GM13976 (cell line): ENCODE data around the gene OR2S2.

Experiments
- DNase-seq: peaks from one replicate; pipeline ENCODE4 v3.0.0; 2012; ENCODE audit warnings: low spot score
- CTCF ChIP-seq: IDR thresholded peaks from 2 replicates; pipeline ENCODE4 v1.5.1; 2012; ENCODE audit warnings: borderline replicate concordance, mild to moderate bottlenecking; ENCODE audit not compliant: insufficient read depth; ENCODE audit errors: extremely low read depth, missing control alignments, control extremely low read depth
- in situ Hi-C: fragments of 300-500 bp; cut with MboI; formaldehyde crosslinking; loops from one replicate; pipeline ENCODE4 v1.12.0; 2022; ENCODE audit warnings: low sequenced_read_pairs, mixed read lengths, inconsistent platforms; ENCODE audit not compliant: unreplicated experiment

OR2S2 gene

DNA sequence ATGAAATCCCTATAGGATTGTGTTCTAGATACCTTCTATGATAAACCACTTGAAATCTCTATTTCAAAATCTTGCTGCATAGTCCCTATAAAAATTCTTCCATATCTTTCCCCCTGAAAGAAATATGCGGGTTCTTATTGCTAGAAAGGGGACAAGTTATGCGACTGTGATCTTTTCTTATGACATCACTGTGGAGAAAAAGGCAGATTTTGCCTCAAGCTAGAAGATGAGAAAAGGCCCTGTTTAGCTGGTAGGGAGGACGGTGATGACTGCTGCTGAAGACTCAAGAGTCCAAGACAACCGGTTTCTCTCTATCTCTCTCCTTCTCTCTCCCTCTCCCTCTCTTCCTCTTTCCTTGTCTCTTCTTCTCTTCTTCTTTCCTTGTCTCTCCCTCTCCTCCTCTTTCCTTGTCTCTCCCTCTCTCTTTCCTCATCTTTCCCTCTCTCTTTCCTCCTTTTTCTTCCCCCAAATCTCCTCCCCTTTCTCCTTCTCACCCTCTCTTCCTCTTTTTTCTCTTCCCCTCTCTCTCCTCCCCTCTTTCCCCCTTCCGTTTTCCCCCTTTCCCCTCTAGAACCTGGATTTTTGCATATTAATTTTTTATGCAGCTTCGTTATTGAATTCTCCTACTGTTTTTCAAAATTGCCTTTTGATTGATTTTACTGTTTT is 5.3 kb downstream of the OR2S2 start:
- in situ Hi-C loops: loop anchor here (10.0 kb wide), 1 partner anchor 72 kb away; no protein-coding TSS in a partner anchor
- no peak for DNase-seq
- TF ChIP-seq CTCF: no peak

DNA sequence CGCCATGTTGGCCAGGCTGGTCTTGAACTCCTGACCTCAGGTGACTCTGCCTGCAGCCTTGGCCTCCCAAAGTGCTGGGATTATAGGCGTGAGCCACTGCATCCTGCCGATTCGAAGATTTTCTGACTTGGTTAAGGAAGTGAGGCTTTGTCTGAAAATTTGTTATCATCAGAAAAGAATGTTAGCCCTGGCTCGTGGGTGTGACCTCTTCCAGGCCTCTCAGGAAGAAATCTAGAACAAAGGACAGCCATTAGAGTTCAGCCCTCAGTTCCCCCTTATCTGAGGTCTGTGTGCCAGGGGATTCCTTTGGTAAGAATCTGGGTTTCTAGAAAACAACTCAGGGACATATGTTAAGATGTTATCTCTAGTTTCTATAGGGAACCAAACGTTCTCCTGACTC is 6.2 kb downstream of the OR2S2 start:
- no peak for DNase-seq
- TF ChIP-seq CTCF: no peak
- in situ Hi-C loops: loop anchor here (10.0 kb wide), 1 partner anchor 73 kb away; no protein-coding TSS in a partner anchor

- in situ Hi-C loops: no loop called here
- DNase-seq: no peak
- no peak for TF ChIP-seq CTCF
These were observed 9.0 kb downstream of the OR2S2 start for GRCh38 chr9:35948901-35949318.

DNA sequence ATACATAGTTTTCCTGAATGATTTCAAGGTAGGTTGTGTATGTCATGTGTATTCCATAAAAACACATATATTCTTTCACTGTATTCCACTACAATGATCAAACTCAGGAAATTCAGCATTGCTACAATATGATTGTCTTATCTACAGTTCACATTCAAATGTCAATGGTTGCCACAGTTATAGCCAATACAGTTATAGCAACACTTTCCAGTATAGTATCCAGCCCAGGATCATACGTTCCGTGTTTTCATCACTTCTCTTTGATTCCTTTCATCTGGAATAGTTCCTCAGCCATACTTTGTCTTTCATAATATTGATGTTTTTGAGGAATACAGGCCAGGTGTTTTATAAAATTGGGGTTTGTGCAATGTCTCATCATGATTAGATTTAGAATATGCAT is 9.5 kb downstream of the OR2S2 start:
- in situ Hi-C loops: no loop called here
- no peak for TF ChIP-seq CTCF
- no peak for DNase-seq

GRCh38 chr9:35945341-35946018 is 12.5 kb downstream of the OR2S2 start:
- peak; percentile 88 for TF ChIP-seq CTCF
- DNase-seq: peak; percentile 67
- in situ Hi-C loops: no loop called here

- in situ Hi-C loops: no loop called here
- no peak for TF ChIP-seq CTCF
- no peak for DNase-seq
These were observed 13.1 kb downstream of the OR2S2 start for GRCh38 chr9:35944841-35945240.
